CD4-positive, alpha-beta T cell treated with Interleukin-15 for 4 hours (primary cell): Measurements from ENCODE around the gene PLS3.

Experiments
- DNase-seq: peaks from one replicate; pipeline ENCODE4 v3.0.0-alpha.2; 2020; ENCODE audit warnings: low spot score

Gene PLS3

GRCh38 chrX:115693476-115693875 is 132.5 kb downstream of the PLS3 start:
- no peak for DNase-seq

DNA sequence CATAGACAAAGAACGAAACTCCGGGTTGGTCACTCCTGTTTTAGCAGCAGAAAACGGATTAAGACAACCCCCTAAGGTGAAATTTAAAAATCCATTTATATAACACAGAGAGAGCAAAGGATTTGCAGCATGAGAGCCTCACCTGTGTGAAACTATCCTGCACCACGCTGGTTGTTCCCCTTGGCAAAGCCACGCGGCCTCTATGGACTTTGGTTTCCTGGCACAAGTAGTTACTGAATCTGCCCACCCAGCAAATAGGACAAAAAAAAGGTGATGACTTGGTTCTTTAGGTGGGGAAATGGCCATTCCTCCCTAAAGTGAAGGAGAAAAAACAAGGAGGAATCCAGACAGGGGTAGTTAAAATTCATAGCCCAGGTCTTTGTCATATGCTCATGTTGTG is 133.1 kb downstream of the PLS3 start:
- DNase-seq, result no peak

- no peak for DNase-seq
These were observed 135.1 kb downstream of the PLS3 start for GRCh38 chrX:115696039-115696438.

- DNase-seq, result no peak
These were observed 136.0 kb downstream of the PLS3 start for GRCh38 chrX:115696939-115697338.

DNA sequence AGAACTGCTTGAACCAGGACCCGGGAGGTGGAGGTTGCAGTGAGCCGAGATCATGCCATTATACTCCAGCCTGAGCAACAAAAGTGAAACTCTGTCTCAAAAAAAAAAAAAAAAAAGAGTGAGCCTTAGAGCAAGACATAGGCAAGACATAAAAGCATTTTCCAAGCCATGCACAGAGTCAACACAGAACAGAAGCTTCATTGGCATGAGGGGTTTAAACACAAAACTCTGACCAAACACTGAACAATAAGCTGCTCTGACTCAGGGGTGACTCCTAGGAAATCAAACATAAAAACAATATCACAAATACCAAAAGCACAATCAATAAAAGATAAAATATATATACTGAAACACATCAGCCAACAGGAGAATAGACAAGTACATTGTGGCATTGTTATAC is 136.8 kb downstream of the PLS3 start:
- DNase-seq, result no peak
